ENCODE measurements around the gene EPB42. TPM values are rescaled to one million over a fixed set of nuclear protein-coding genes. Genes with fewer than 3 reads are reported as not detected.

The EPB42 gene
- total RNA-seq, 1 experiment from 2014 or later: not detected

DNA sequence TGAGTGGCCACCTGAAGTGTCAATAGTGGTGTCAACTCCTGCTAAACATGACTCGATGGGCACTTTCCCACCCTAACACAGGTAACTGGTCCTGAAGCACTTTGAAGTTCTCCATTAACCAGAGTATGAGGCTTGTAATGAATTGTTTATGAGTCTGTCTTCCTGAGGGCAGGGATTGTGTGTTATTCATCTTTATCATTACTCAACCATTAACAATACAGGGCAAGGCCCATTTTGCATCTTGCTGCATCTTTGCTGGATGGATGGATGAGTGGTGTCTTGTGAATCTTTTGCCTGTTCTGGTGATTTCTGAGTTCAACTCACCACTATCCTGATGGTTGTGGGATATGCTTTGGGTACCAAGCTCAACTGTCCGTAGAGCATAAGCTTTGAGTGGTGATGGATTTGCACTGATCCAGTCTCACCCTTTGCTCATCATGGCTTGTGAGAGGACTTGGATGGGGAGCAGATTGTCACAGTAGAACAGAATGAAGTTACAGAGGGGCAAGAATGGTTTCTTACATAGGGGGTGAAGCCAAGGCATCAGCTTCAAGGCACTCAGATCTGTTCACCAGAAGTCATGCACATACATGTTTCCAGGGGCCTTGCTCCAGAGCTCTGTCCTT lies 22.3 kb upstream of the EPB42 start:
- H3K79me1 ChIP-seq (ENCODE audit: insufficient read depth, low read depth, low read length, poor library complexity, severe bottlenecking): no peaks in the 10 kb centered on the region
- no peaks in the 10 kb centered on the region for H3K9me3 ChIP-seq (ENCODE audit: control insufficient read depth, low read depth, low read length)
- H2AFZ ChIP-seq (ENCODE audit: low read length): no peak overlapping the region
- H3K4me3 Mint-ChIP-seq: no peak overlapping the region
- H2BK12ac ChIP-seq (ENCODE audit: insufficient read length, low read depth, low read length): no peak overlapping the region
- TF ChIP-seq, protein P1, sequence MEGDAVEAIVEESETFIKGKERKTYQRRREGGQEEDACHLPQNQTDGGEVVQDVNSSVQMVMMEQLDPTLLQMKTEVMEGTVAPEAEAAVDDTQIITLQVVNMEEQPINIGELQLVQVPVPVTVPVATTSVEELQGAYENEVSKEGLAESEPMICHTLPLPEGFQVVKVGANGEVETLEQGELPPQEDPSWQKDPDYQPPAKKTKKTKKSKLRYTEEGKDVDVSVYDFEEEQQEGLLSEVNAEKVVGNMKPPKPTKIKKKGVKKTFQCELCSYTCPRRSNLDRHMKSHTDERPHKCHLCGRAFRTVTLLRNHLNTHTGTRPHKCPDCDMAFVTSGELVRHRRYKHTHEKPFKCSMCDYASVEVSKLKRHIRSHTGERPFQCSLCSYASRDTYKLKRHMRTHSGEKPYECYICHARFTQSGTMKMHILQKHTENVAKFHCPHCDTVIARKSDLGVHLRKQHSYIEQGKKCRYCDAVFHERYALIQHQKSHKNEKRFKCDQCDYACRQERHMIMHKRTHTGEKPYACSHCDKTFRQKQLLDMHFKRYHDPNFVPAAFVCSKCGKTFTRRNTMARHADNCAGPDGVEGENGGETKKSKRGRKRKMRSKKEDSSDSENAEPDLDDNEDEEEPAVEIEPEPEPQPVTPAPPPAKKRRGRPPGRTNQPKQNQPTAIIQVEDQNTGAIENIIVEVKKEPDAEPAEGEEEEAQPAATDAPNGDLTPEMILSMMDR (conservative IDR thresholded peaks at IDR 0.05): no peak
- no peak overlapping the region for H2BK120ac ChIP-seq (ENCODE audit: low read depth, low read length, poor library complexity, severe bottlenecking)
- H3K4me2 ChIP-seq (ENCODE audit: insufficient read depth, insufficient read length, low read length): no peak overlapping the region
- H3K9ac ChIP-seq (ENCODE audit: extremely low read depth, insufficient read length, low read length): no peak overlapping the region
- no peak overlapping the region for H4K91ac ChIP-seq (ENCODE audit: insufficient read length, low read depth, low read length)
- H3K4me1 ChIP-seq (ENCODE audit: insufficient read depth, low read length): no peaks in the 10 kb centered on the region
- H3K36me3 Mint-ChIP-seq (ENCODE audit: insufficient read depth in 1 of 3, low read depth in 3 of 3): no peaks in the 10 kb centered on the region
- H3K27me3 ChIP-seq (ENCODE audit: insufficient read depth, low read length): no peaks in the 10 kb centered on the region
- no peak overlapping the region for H4K8ac ChIP-seq (replicated peaks; ENCODE audit: insufficient read length, low read depth, low read length)
- no peak overlapping the region for H3K27ac Mint-ChIP-seq
- no peak overlapping the region for H2BK15ac ChIP-seq (ENCODE audit: low read depth, low read length)
- H3K4ac ChIP-seq (ENCODE audit: low read depth, low read length): no peak overlapping the region
- no peaks in the 10 kb centered on the region for H4K20me1 ChIP-seq (ENCODE audit: control insufficient read depth, insufficient read depth, insufficient read length)
- no peak overlapping the region for H3K56ac ChIP-seq (ENCODE audit: insufficient read length, low read depth, low read length)
- no peaks in the 10 kb centered on the region for H3K79me2 ChIP-seq (ENCODE audit: insufficient read depth, low read length)
- H3K23ac ChIP-seq (ENCODE audit: insufficient read length, low read depth, low read length): no peak overlapping the region
- H2AK5ac ChIP-seq (ENCODE audit: insufficient read length, low read length): no peak overlapping the region
- no peaks in the 10 kb centered on the region for H3K23me2 ChIP-seq (ENCODE audit: insufficient read length, low read depth, low read length, poor library complexity, severe bottlenecking)
- no peak for DNase-seq
- H3K9me3 Mint-ChIP-seq: no peaks in the 10 kb centered on the region
- H3K27me3 Mint-ChIP-seq (ENCODE audit: low read depth): peaks cover 6% of the 10 kb centered on the region
- no peak overlapping the region for H3K27ac ChIP-seq (ENCODE audit: insufficient read length, low read depth, low read length)
- H3K14ac ChIP-seq (ENCODE audit: insufficient read depth, low read length): no peak overlapping the region
- no peak overlapping the region for H2BK5ac ChIP-seq (ENCODE audit: insufficient read length, low read length)
- no peak overlapping the region for H3T11ph ChIP-seq (ENCODE audit: low read length)
- H4K5ac ChIP-seq (ENCODE audit: insufficient read length, low read depth, low read length): no peak overlapping the region
- H2BK20ac ChIP-seq (ENCODE audit: low read depth, low read length, poor library complexity, severe bottlenecking): no peak overlapping the region
- 0 out of 4 replicates have a peak, but pooled peaks cover 0 to 2% of the 10 kb centered on the region in 2 experiments for H3K4me1 Mint-ChIP-seq
- no CpG with 5 or more reads among the region's 2 CpGs for WGBS (ENCODE audit: extremely low coverage, insufficient read length, low lambda C conversion rate)
- no peak overlapping the region for H3K18ac ChIP-seq (ENCODE audit: insufficient read length, low read depth, low read length)
